T-cell (primary cell): ENCODE data around the gene RHOU. TPM values are rescaled to one million over a fixed set of nuclear protein-coding genes. Genes with fewer than 3 reads are reported as not detected.

Source experiments
- ATAC-seq, 4 experiments: fragments of 200-7000 bp in 3 of 4; fragments of 150-1000 bp in 1 of 4; cut with Tn5 transposase; replicated peaks in 1 of 4; 1 replicate in 3 of 4; 2 replicates in 1 of 4; pipeline ENCODE4 v1.10.0; 2021; ENCODE audit warnings: moderate library complexity in 3 of 4, mild to moderate bottlenecking in 2 of 4, moderate number of reproducible peaks in 1 of 4
- CTCF ChIA-PET, 2 donors: fragments of 300-600 bp; sonication (Branson Sonifier 250); formaldehyde crosslinking; loops; one replicate each; lab custom pipeline; 2022; ENCODE audit warnings: antibody characterized with exemption in 2 of 2; lab: Charles Lee
- POLR2A ChIA-PET, 2 donors: fragments of 300-600 bp; sonication (Branson Sonifier 250); formaldehyde crosslinking; loops; one replicate each; lab custom pipeline; 2022; ENCODE audit warnings: antibody characterized with exemption in 2 of 2; lab: Charles Lee
- DNase-seq, 35 experiments: peaks; one replicate each; pipeline versions ENCODE4 v3.0.0 to v3.0.0-alpha.2; 2013 to 2023
- H3K27ac ChIP-seq: one replicate; pipeline ENCODE4 v1.5.1; 2013; ENCODE audit warnings: low read length
- H3K27me3 ChIP-seq, 2 experiments: replicated peaks in 1 of 2; 1 replicate in 1 of 2; 2 replicates in 1 of 2; pipeline versions ENCODE4 v1.6.1 to v1.7.0; 2013; ENCODE audit warnings: low read length in 1 of 2, mixed read lengths in 1 of 2; ENCODE audit not compliant: control insufficient read depth in 2 of 2, insufficient read depth in 2 of 2; ENCODE audit errors: extremely low read depth in 1 of 2
- H3K36me3 ChIP-seq, 2 donors: 1 replicate in 1 of 2; 2 replicates in 1 of 2; pipeline versions ENCODE4 v1.6.1 to v1.7.0; 2013; ENCODE audit warnings: low read length in 1 of 2; ENCODE audit not compliant: control insufficient read depth in 2 of 2, insufficient read depth in 1 of 2; ENCODE audit errors: extremely low read depth in 1 of 2
- H3K4me1 ChIP-seq, 2 experiments: 1 replicate in 1 of 2; 2 replicates in 1 of 2; pipeline versions ENCODE4 v1.6.1 to v1.7.0; 2013; ENCODE audit warnings: low read length in 2 of 2, mixed read lengths in 1 of 2; ENCODE audit not compliant: insufficient read depth in 2 of 2, control insufficient read depth in 1 of 2; ENCODE audit errors: extremely low read depth in 1 of 2
- H3K4me3 ChIP-seq, 2 donors: 1 replicate in 1 of 2; 2 replicates in 1 of 2; pipeline versions ENCODE4 v1.5.1 to v1.7.0; 2013; ENCODE audit warnings: mild to moderate bottlenecking in 2 of 2, low read length in 1 of 2, moderate library complexity in 1 of 2; ENCODE audit not compliant: control insufficient read depth in 1 of 2; ENCODE audit errors: extremely low read depth in 1 of 2
- H3K9me3 ChIP-seq: 2 replicates; pipeline ENCODE4 v1.7.0; 2013
- H3K27ac Mint-ChIP-seq, 2 donors: one replicate each; pipeline ENCODE4 v1.8.0; 2020 to 2021; ENCODE audit warnings: mild to moderate bottlenecking in 2 of 2, mixed read lengths in 2 of 2
- H3K27me3 Mint-ChIP-seq, 2 donors: one replicate each; pipeline ENCODE4 v1.8.0; 2021 to 2022; ENCODE audit warnings: mixed read lengths in 2 of 2
- H3K36me3 Mint-ChIP-seq: one replicate; pipeline ENCODE4 v1.8.0; 2021; ENCODE audit warnings: mixed read lengths
- H3K4me1 Mint-ChIP-seq, 3 donors: one replicate each; pipeline ENCODE4 v1.8.0; 2020 to 2022; ENCODE audit warnings: mixed read lengths in 3 of 3, mild to moderate bottlenecking in 1 of 3
- H3K4me3 Mint-ChIP-seq, 3 donors: one replicate each; pipeline ENCODE4 v1.8.0; 2020 to 2022; ENCODE audit warnings: mild to moderate bottlenecking in 3 of 3, mixed read lengths in 3 of 3, moderate library complexity in 3 of 3
- H3K9me3 Mint-ChIP-seq, 3 donors: one replicate each; pipeline ENCODE4 v1.8.0; 2020 to 2022; ENCODE audit warnings: mixed read lengths in 3 of 3
- WGBS: methylation state at CpG from one replicate; pipeline ENCODE4 v1.1.5; 2013; ENCODE audit warnings: missing lambda C conversion rate; ENCODE audit not compliant: insufficient coverage; 5-methylcytosine and 5-hydroxymethylcytosine counted together
- total RNA-seq, 35 experiments: library from RNA in 6 of 35; stranded (reverse) in 6 of 35; fragments of 120-200 nt in 1 of 35; gene quantifications; one replicate each; pipeline versions ENCODE4 v1.2.1 to v1.2.4 and lab custom pipeline; 2013 to 2026

Gene RHOU
- total RNA-seq, 5 donors from 2014 or later (not counting 1 experiment from before 2014, with no cell fraction given) = 1.5 to 2.3 (median 1.8) TPM

GRCh38 chr1:228782662-228783417 lies 47.6 kb downstream of the RHOU start:
- Histone ChIP-seq H3K27me3 (peaks cover 0 to 4% of the 10 kb centered on the region in 2 experiments), H3K4me3 (no peak overlapping the region), H3K4me1 (no peaks in the 10 kb centered on the region), H3K36me3 (no peaks in the 10 kb centered on the region), H3K27ac (no peak overlapping the region), H3K9me3 (no peaks in the 10 kb centered on the region)
- no peak overlapping the region for H3K4me3 Mint-ChIP-seq
- no peaks in the 10 kb centered on the region for H3K4me1 Mint-ChIP-seq
- H3K27ac Mint-ChIP-seq = no peak overlapping the region
- no peaks in the 10 kb centered on the region for H3K9me3 Mint-ChIP-seq
- H3K36me3 Mint-ChIP-seq = no peaks in the 10 kb centered on the region
- ChIA-PET POLR2A (no interaction called here), CTCF (interaction anchor here in 1 of 2 donors (0.5 kb wide), 1 partner anchor 123 kb away, joined by 3 read pairs; no protein-coding TSS in a partner anchor)
- H3K27me3 Mint-ChIP-seq = no peaks in the 10 kb centered on the region
- 80% methylated on average over 3 of the region's 5 CpGs for WGBS
- ATAC-seq (no peak), DNase-seq (no peak)

DNA sequence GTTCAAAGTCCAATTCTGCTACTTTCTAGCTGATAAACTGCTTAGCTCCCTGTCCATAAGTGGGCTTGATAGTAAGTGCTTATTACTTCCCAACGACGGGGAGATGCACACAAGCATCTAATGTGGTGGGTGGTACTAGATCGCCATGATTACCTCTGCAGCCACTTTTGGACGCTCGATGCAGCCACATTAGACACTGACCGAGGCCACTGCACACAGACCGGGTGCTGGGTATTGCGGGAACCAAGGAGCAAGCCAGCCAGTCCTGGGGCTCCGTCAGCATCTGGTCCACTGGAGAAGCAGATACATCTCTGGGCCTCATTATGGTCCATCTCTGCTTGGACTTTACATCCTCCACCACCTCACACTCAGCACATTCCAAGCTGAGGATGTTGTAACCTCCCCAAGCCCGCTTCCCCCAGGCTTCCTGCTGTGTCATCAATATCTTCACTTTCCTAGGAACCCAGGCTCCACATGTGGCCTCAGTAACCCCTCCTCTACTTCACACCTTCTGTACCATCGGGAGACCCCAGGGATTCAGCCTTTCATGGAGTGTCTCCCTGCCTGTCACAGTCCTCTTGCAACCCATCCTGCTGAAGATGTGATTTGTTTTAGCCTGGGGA lies 48.2 kb downstream of the RHOU start:
- no peak overlapping the region for H3K4me3 Mint-ChIP-seq
- Histone ChIP-seq H3K27ac (no peak overlapping the region), H3K36me3 (no peaks in the 10 kb centered on the region), H3K4me3 (no peak overlapping the region), H3K9me3 (no peaks in the 10 kb centered on the region), H3K27me3 (peaks cover 0 to 4% of the 10 kb centered on the region in 2 experiments), H3K4me1 (no peaks in the 10 kb centered on the region)
- WGBS = 99% methylated on average over 10 of the region's 11 CpGs
- no peaks in the 10 kb centered on the region for H3K36me3 Mint-ChIP-seq
- no peak for DNase-seq
- POLR2A ChIA-PET = no interaction called here
- H3K9me3 Mint-ChIP-seq = no peaks in the 10 kb centered on the region
- no peaks in the 10 kb centered on the region for H3K27me3 Mint-ChIP-seq
- CTCF ChIA-PET = interaction anchor here in 1 of 2 donors (0.5 kb wide), 1 partner anchor 124 kb away, joined by 3 read pairs; no protein-coding TSS in a partner anchor
- no peak for ATAC-seq
- no peak overlapping the region for H3K27ac Mint-ChIP-seq
- no peaks in the 10 kb centered on the region for H3K4me1 Mint-ChIP-seq

- WGBS = 86% methylated on average over 3 of the region's 3 CpGs
- Histone ChIP-seq H3K36me3 (no peaks in the 10 kb centered on the region), H3K27ac (no peak overlapping the region), H3K27me3 (peaks cover 0 to 4% of the 10 kb centered on the region in 2 experiments), H3K4me1 (no peaks in the 10 kb centered on the region), H3K4me3 (no peak overlapping the region), H3K9me3 (no peaks in the 10 kb centered on the region)
- CTCF ChIA-PET = no interaction called here
- H3K4me3 Mint-ChIP-seq = no peak overlapping the region
- no peaks in the 10 kb centered on the region for H3K4me1 Mint-ChIP-seq
- DNase-seq (no peak), ATAC-seq (no peak)
- H3K27ac Mint-ChIP-seq = no peak overlapping the region
- no peaks in the 10 kb centered on the region for H3K27me3 Mint-ChIP-seq
- no peaks in the 10 kb centered on the region for H3K36me3 Mint-ChIP-seq
- POLR2A ChIA-PET = no interaction called here
- H3K9me3 Mint-ChIP-seq = no peaks in the 10 kb centered on the region
Observed at GRCh38 chr1:228784181-228784580, 48.9 kb downstream of the RHOU start.

GRCh38 chr1:228785366-228786330 lies 50.4 kb downstream of the RHOU start:
- H3K9me3 ChIP-seq = no peaks in the 10 kb centered on the region
- H3K36me3 ChIP-seq = no peaks in the 10 kb centered on the region
- ChIA-PET CTCF (interaction anchor here in 1 of 2 donors (0.6 kb wide), 1 partner anchor 25 kb away, joined by 3 read pairs; no protein-coding TSS in a partner anchor), POLR2A (interaction anchor here in 1 of 2 donors (0.6 kb wide), 1 partner anchor 62 kb away, joined by 7 read pairs; no protein-coding TSS in a partner anchor)
- Mint-ChIP-seq H3K4me3 (no peak overlapping the region), H3K36me3 (no peaks in the 10 kb centered on the region), H3K4me1 (peaks cover 3 to 4% (median 4%) of the 10 kb centered on the region in 3 donors), H3K9me3 (no peaks in the 10 kb centered on the region), H3K27ac (no peak overlapping the region), H3K27me3 (no peaks in the 10 kb centered on the region)
- peaks cover 0 to 9% of the 10 kb centered on the region in 2 experiments for H3K4me1 ChIP-seq
- H3K27ac ChIP-seq = no peak overlapping the region
- DNase-seq (no peak), ATAC-seq (no peak)
- WGBS = 84% methylated on average over 12 of the region's 15 CpGs
- no peak overlapping the region for H3K4me3 ChIP-seq
- peaks cover 0 to 4% of the 10 kb centered on the region in 2 experiments for H3K27me3 ChIP-seq

- H3K27ac Mint-ChIP-seq = no peak overlapping the region
- H3K36me3 Mint-ChIP-seq = no peaks in the 10 kb centered on the region
- Histone ChIP-seq H3K27me3 (peaks cover 0 to 4% of the 10 kb centered on the region in 2 experiments), H3K4me1 (peaks cover 0 to 17% of the 10 kb centered on the region in 2 experiments), H3K4me3 (no peak overlapping the region), H3K27ac (no peak overlapping the region), H3K9me3 (no peaks in the 10 kb centered on the region), H3K36me3 (no peaks in the 10 kb centered on the region)
- H3K4me3 Mint-ChIP-seq = no peak overlapping the region
- no peaks in the 10 kb centered on the region for H3K27me3 Mint-ChIP-seq
- ATAC-seq (no peak), DNase-seq (no peak)
- ChIA-PET CTCF (interaction anchor here in 1 of 2 donors (0.5 to 0.6 kb wide), 2 partner anchors 26 to 49 kb away, joined by 3 read pairs; no protein-coding TSS in a partner anchor), POLR2A (no interaction called here)
- peaks cover 8 to 10% (median 10%) of the 10 kb centered on the region in 3 donors for H3K4me1 Mint-ChIP-seq
- WGBS = 87% methylated on average over 3 of the region's 4 CpGs
- H3K9me3 Mint-ChIP-seq = no peaks in the 10 kb centered on the region
Observed at GRCh38 chr1:228786361-228787129, 51.3 kb downstream of the RHOU start.
